ENCODE measurements around the gene ARL15. TPM values are rescaled to one million over a fixed set of nuclear protein-coding genes. Genes with fewer than 3 reads are reported as not detected.

ARL15 gene
- total and polyA plus RNA-seq, 2 donors (not counting 3 experiments of a cell fraction or from before 2014, with no cell fraction given) = 11.9 to 24.4 TPM

DNA sequence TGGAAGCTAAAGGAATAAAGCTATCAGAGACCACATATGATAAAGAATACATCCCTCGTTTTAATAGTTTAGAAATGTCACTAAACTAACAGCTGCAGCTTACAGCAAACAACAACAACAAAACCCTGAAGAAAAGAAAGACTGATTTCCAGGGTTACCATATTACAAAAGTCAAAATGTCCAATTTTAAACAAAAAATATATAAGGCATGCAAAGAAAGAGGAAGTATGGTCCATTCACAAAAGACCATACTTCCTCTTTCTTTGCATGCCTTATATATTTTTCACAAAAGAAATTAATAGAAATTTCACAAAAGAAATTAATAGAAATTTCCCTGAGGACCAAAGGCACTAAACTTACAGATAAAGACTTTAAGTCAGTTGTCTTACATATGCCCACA lies 354.2 kb downstream of the ARL15 start:
- TF ChIP-seq JUN (IDR thresholded peaks at IDR 0.05; ENCODE audit: borderline replicate concordance, insufficient read depth, insufficient read length, low read depth) (no peak), GATA2 (IDR thresholded peaks at IDR 0.05; ENCODE audit: insufficient read depth, insufficient read length, low read depth, low read length) (no peak), POLR2A (IDR thresholded peaks at IDR 0.05; ENCODE audit: low read depth, low read length) (no peak), MYC (IDR thresholded peaks at IDR 0.05; ENCODE audit: low read depth, low read length) (no peak), EZH2 (IDR thresholded peaks at IDR 0.05; ENCODE audit: borderline replicate concordance, low read depth, low read length, severe bottlenecking) (no peak), FOS (IDR thresholded peaks at IDR 0.05; ENCODE audit: borderline replicate concordance, insufficient read depth, low read length) (no peak), POLR2AphosphoS5 (IDR thresholded peaks at IDR 0.05; ENCODE audit: insufficient read depth, low read depth, low read length) (no peak)
- TF ChIP-seq, protein P1, sequence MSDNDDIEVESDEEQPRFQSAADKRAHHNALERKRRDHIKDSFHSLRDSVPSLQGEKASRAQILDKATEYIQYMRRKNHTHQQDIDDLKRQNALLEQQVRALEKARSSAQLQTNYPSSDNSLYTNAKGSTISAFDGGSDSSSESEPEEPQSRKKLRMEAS (IDR thresholded peaks at IDR 0.05; ENCODE audit: insufficient read depth, insufficient read length) = no peak
- TF ChIP-seq, protein P2, sequence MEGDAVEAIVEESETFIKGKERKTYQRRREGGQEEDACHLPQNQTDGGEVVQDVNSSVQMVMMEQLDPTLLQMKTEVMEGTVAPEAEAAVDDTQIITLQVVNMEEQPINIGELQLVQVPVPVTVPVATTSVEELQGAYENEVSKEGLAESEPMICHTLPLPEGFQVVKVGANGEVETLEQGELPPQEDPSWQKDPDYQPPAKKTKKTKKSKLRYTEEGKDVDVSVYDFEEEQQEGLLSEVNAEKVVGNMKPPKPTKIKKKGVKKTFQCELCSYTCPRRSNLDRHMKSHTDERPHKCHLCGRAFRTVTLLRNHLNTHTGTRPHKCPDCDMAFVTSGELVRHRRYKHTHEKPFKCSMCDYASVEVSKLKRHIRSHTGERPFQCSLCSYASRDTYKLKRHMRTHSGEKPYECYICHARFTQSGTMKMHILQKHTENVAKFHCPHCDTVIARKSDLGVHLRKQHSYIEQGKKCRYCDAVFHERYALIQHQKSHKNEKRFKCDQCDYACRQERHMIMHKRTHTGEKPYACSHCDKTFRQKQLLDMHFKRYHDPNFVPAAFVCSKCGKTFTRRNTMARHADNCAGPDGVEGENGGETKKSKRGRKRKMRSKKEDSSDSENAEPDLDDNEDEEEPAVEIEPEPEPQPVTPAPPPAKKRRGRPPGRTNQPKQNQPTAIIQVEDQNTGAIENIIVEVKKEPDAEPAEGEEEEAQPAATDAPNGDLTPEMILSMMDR (IDR thresholded peaks at IDR 0.05; ENCODE audit: extremely low read depth in 1 of 2, insufficient read depth in 1 of 2, low read depth in 1 of 2, low read length in 2 of 2) = no peak
- POLR2A ChIA-PET = no interaction called here
- Histone ChIP-seq H3K27me3 (ENCODE audit: control insufficient read depth in 2 of 2, insufficient read depth in 2 of 2, low read length in 2 of 2) (no peaks in the 10 kb centered on the region), H3K4me3 (replicated peaks in 1 of 3; ENCODE audit: insufficient read depth in 1 of 3, low read depth in 1 of 3, low read length in 3 of 3) (no peak overlapping the region), H3K9me3 (replicated peaks; ENCODE audit: control insufficient read depth, insufficient read depth, low read length) (no peaks in the 10 kb centered on the region), H4K20me1 (replicated peaks; ENCODE audit: control insufficient read depth, extremely low read depth, insufficient read depth, low read length) (no peaks in the 10 kb centered on the region), H3K79me2 (ENCODE audit: control insufficient read depth, insufficient read depth, low read length) (no peaks in the 10 kb centered on the region), H3K36me3 (ENCODE audit: control insufficient read depth in 2 of 2, extremely low read depth in 1 of 2, insufficient read depth in 2 of 2, low read length in 2 of 2) (no peaks in the 10 kb centered on the region), H3K4me2 (ENCODE audit: insufficient read depth, low read length) (no peak overlapping the region), H3K27ac (ENCODE audit: insufficient read depth, low read depth, low read length) (no peak overlapping the region), H3K4me1 (ENCODE audit: control insufficient read depth, extremely low read depth, insufficient read depth, low read length) (no peaks in the 10 kb centered on the region), H3K9ac (replicated peaks; ENCODE audit: extremely low read depth, insufficient read depth, low read length) (no peak overlapping the region), H3K9me1 (replicated peaks; ENCODE audit: control insufficient read depth, extremely low read depth, insufficient read depth, low read length) (no peaks in the 10 kb centered on the region), H2AFZ (ENCODE audit: low read depth, low read length) (no peak overlapping the region)
- dilution Hi-C loops (cut with MboI; ENCODE audit: extremely low pct_ligation_motif_present, low sequenced_read_pairs) = no loop called here
- no TSS peak for BruUV-seq (replicated peaks)
- no peak for DNase-seq (ENCODE audit: low read depth, low spot score)
- intact Hi-C loops (cut with micrococcal nuclease) = no loop called here
- no peak for FAIRE-seq
- CTCF ChIA-PET = interaction anchor here (1.5 kb wide), 1 partner anchor 20 kb away, joined by 4 read pairs; no protein-coding TSS in a partner anchor

All from endothelial cell of umbilical vein (primary cell).